IMR-90 (cell line): ENCODE measurements around the gene SNX5. TPM values are rescaled to one million over a fixed set of nuclear protein-coding genes. Genes with fewer than 3 reads are reported as not detected.
A peak's percentile ranks its signal among the peaks of the same experiment; 100 is the strongest.

Experiments used
- ATAC-seq: fragments of 200-7000 bp; cut with Tn5 transposase; 2 replicates; pipeline ENCODE4 v1.9.1; 2020; ENCODE audit warnings: low read depth, mild to moderate bottlenecking, moderate library complexity
- BruUV-seq: library from RNA; stranded (reverse); fragments of 400-500 nt; replicated peaks from 2 replicates; lab custom pipeline; 2021; lab: Mats Ljungman, UMichigan
- CTCF ChIA-PET: fragments of 300-600 bp; formaldehyde crosslinking; extraction: SDS; loops from one replicate; lab custom pipeline; 2021; ENCODE audit warnings: antibody characterized with exemption; lab: Yijun Ruan, JAX
- POLR2A ChIA-PET: fragments of 300-600 bp; sonication (Branson Sonifier 250); formaldehyde crosslinking; loops from one replicate; lab custom pipeline; 2022; ENCODE audit warnings: antibody characterized with exemption; ENCODE audit not compliant: unreplicated experiment; lab: Charles Lee
- DNase-seq: peaks from one replicate; pipeline ENCODE4 v3.0.0; 2013
- H2AFZ ChIP-seq: replicated peaks from 2 replicates; pipeline ENCODE3; 2013; ENCODE audit warnings: low read length, mild to moderate bottlenecking; ENCODE audit not compliant: poor library complexity
- H2AK5ac ChIP-seq: 2 replicates; pipeline ENCODE4 v1.6.1; 2013; ENCODE audit warnings: low read depth, low read length, inconsistent platforms
- H2AK9ac ChIP-seq: replicated peaks from 2 replicates; pipeline ENCODE3; 2013; ENCODE audit warnings: mild to moderate bottlenecking, low read depth, low read length, moderate library complexity; ENCODE audit not compliant: poor library complexity
- H2BK120ac ChIP-seq: 2 replicates; pipeline ENCODE4 v1.6.1; 2013; ENCODE audit warnings: low read depth, low read length, inconsistent platforms
- H2BK15ac ChIP-seq: 3 replicates; pipeline ENCODE4 v1.6.1; 2013; ENCODE audit warnings: low read depth, low read length, inconsistent platforms
- H2BK20ac ChIP-seq: 2 replicates; pipeline ENCODE4 v1.6.1; 2013; ENCODE audit warnings: low read depth, mild to moderate bottlenecking, inconsistent platforms, low read length, moderate library complexity
- H2BK5ac ChIP-seq: 2 replicates; pipeline ENCODE4 v1.6.1; 2013; ENCODE audit warnings: mild to moderate bottlenecking, low read depth, low read length, inconsistent platforms; ENCODE audit not compliant: poor library complexity, severe bottlenecking
- H3K14ac ChIP-seq: replicated peaks from 2 replicates; pipeline ENCODE4 v1.6.1; 2013; ENCODE audit warnings: low read depth, low read length, inconsistent platforms
- H3K18ac ChIP-seq: 2 replicates; pipeline ENCODE4 v1.6.1; 2013; ENCODE audit warnings: low read depth, low read length, control low read depth
- H3K23ac ChIP-seq: 2 replicates; pipeline ENCODE4 v1.6.1; 2013; ENCODE audit warnings: low read depth, low read length, inconsistent platforms
- H3K27ac ChIP-seq: 2 replicates; pipeline ENCODE4 v1.5.1; 2013; ENCODE audit warnings: mild to moderate bottlenecking, control low read depth, low read length; ENCODE audit not compliant: insufficient read depth
- H3K27me3 ChIP-seq: 2 replicates; pipeline ENCODE4 v1.6.1; 2013; ENCODE audit warnings: low read length; ENCODE audit not compliant: control insufficient read depth, insufficient read depth
- H3K36me3 ChIP-seq: 2 replicates; pipeline ENCODE4 v1.6.1; 2013; ENCODE audit warnings: low read length, mixed read lengths; ENCODE audit not compliant: control insufficient read depth, insufficient read depth
- H3K4ac ChIP-seq: 2 replicates; pipeline ENCODE4 v1.6.1; 2013; ENCODE audit warnings: low read depth, low read length, inconsistent platforms
- H3K4me1 ChIP-seq: 2 replicates; pipeline ENCODE4 v1.6.1; 2013; ENCODE audit warnings: low read length, mixed read lengths; ENCODE audit not compliant: control insufficient read depth, insufficient read depth
- H3K4me2 ChIP-seq: 2 replicates; pipeline ENCODE4 v1.6.1; 2013; ENCODE audit warnings: low read depth, mild to moderate bottlenecking, control low read depth, low read length, moderate library complexity
- H3K4me3 ChIP-seq: 2 replicates; pipeline ENCODE4 v1.5.1; 2013; ENCODE audit warnings: low read depth, mild to moderate bottlenecking, control low read depth, low read length, moderate library complexity; ENCODE audit not compliant: insufficient read depth
- H3K56ac ChIP-seq: 2 replicates; pipeline ENCODE4 v1.6.1; 2013; ENCODE audit warnings: low read length, inconsistent platforms; ENCODE audit not compliant: insufficient read depth; ENCODE audit errors: extremely low read depth
- H3K79me1 ChIP-seq, 2 experiments: 2 replicates each; pipeline ENCODE4 v1.6.1; 2013; ENCODE audit warnings: low read length in 2 of 2, inconsistent platforms in 1 of 2, low read depth in 1 of 2
- H3K9ac ChIP-seq: 2 replicates; pipeline ENCODE4 v1.6.1; 2013; ENCODE audit warnings: low read depth, low read length, control low read depth
- H3K9me1 ChIP-seq: 2 replicates; pipeline ENCODE4 v1.6.1; 2013; ENCODE audit warnings: low read length, inconsistent platforms; ENCODE audit not compliant: insufficient read depth
- H3K9me3 ChIP-seq: 2 replicates; pipeline ENCODE4 v1.6.1; 2013; ENCODE audit warnings: low read length; ENCODE audit not compliant: control insufficient read depth, insufficient read depth
- H4K20me1 ChIP-seq: 2 replicates; pipeline ENCODE4 v1.6.1; 2013; ENCODE audit warnings: low read length, inconsistent platforms; ENCODE audit not compliant: insufficient read depth
- H4K5ac ChIP-seq: 2 replicates; pipeline ENCODE4 v1.6.1; 2013; ENCODE audit warnings: mild to moderate bottlenecking, low read depth, low read length, control low read depth
- H4K8ac ChIP-seq, 2 experiments: 2 replicates each; pipeline ENCODE4 v1.6.1; 2013; ENCODE audit warnings: low read depth in 2 of 2, low read length in 2 of 2, control low read depth in 1 of 2, inconsistent platforms in 1 of 2
- H4K91ac ChIP-seq: 2 replicates; pipeline ENCODE4 v1.6.1; 2013; ENCODE audit warnings: low read depth, low read length, inconsistent platforms; ENCODE audit not compliant: insufficient read depth
- FOS ChIP-seq: fragments of 150-350 bp; IDR thresholded peaks from 2 replicates; pipeline ENCODE4 v1.6.1; 2016; ENCODE audit warnings: low read depth, low read length
- NFE2L2 ChIP-seq: fragments of 150-350 bp; IDR thresholded peaks from 2 replicates; pipeline ENCODE4 v1.6.1; 2016; ENCODE audit warnings: low read depth, mild to moderate bottlenecking, low read length
- POLR2A ChIP-seq: IDR thresholded peaks from 2 replicates; pipeline ENCODE4 v1.6.1; 2012; ENCODE audit warnings: mild to moderate bottlenecking, low read depth, low read length
- SMC3 ChIP-seq: fragments of 150-350 bp; IDR thresholded peaks from 2 replicates; pipeline ENCODE4 v1.6.1; 2016; ENCODE audit warnings: low read depth, mild to moderate bottlenecking, antibody characterized with exemption, low read length, moderate library complexity
- WGBS, 2 experiments: methylation state at CpG; one replicate each; pipeline versions ENCODE4 v1.1.5 to v1.1.7; 2013; ENCODE audit warnings: missing lambda C conversion rate in 2 of 2; ENCODE audit not compliant: insufficient read length in 1 of 2; ENCODE audit errors: extremely low coverage in 2 of 2; 5-methylcytosine and 5-hydroxymethylcytosine counted together
- dilution Hi-C: fragments of 300-500 bp; cut with HindIII; formaldehyde crosslinking; loops from one replicate; pipeline ENCODE4 v1.14.3; 2018; ENCODE audit warnings: low sequenced_read_pairs; ENCODE audit not compliant: unreplicated experiment
- in situ Hi-C: fragments of 300-500 bp; cut with MboI; formaldehyde crosslinking; loops from 3 replicates; pipeline ENCODE4 v1.14.3; 2019; ENCODE audit warnings: low sequenced_read_pairs, inconsistent platforms, mixed read lengths
- intact Hi-C: fragments of 100-400 bp; cut with micrococcal nuclease; formaldehyde crosslinking; loops from 2 replicates; pipeline ENCODE4 v1.10.0; 2022
- polyA plus RNA-seq, 3 experiments: library from polyadenylated mRNA; depleted of rRNA; stranded (reverse); fragments of >200 nt; gene quantifications; 2 replicates each; pipeline ENCODE4 v1.2.3, GENCODE V29; 2012; ENCODE audit warnings: low replicate concordance in 1 of 3
- total RNA-seq: library from RNA; depleted of rRNA; stranded (reverse); fragments of >200 nt; gene quantifications from 2 replicates; pipeline ENCODE4 v1.2.3, GENCODE V29; 2012
- TF ChIP-seq, protein P1 (sequence below): fragments of 150-350 bp; IDR thresholded peaks from 2 replicates; pipeline ENCODE4 v1.6.1; 2017; ENCODE audit warnings: mild to moderate bottlenecking, antibody characterized with exemption, low read length, low read depth

SNX5 gene
- total and polyA plus RNA-seq, 2 of the 4 experiments (the other 2 are of a cell fraction): 65.4 to 92.8 TPM

DNA sequence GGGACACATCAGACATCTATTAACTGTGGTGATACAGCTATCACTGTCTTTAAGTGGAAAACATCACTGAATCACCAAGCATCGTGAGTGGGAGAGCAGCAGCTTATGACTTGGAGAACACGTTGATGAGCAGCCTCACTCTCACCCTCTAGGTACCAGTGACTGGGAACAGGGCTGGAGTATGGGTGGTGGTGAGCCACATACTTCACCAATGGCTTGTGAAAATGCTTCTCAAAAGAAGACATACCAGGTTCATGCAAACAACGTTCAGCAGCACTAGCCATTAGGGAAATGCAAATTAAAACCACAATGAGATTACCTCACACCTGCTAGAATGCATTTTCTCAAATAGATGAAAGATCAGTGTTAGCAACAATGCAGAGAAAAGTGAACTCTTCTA, 25.3 kb downstream of the SNX5 start:
- DNase-seq (no peak), ATAC-seq (no peak)
- no peak overlapping the region for H3K4ac ChIP-seq
- POLR2A ChIA-PET: no interaction called here
- no peak overlapping the region for H2BK15ac ChIP-seq
- no peak overlapping the region for H3K4me2 ChIP-seq
- no TSS peak for BruUV-seq
- no peak overlapping the region for H4K8ac ChIP-seq
- no peak overlapping the region for H4K91ac ChIP-seq
- no peak overlapping the region for H2AK9ac ChIP-seq
- no peak overlapping the region for H3K56ac ChIP-seq
- no peak overlapping the region for H2BK20ac ChIP-seq
- no peak overlapping the region for H3K18ac ChIP-seq
- no peaks in the 10 kb centered on the region for H3K9me3 ChIP-seq
- H3K36me3 ChIP-seq: peaks cover 47% of the 10 kb centered on the region
- H2BK5ac ChIP-seq: no peak overlapping the region
- H3K14ac ChIP-seq: no peak overlapping the region
- peaks cover 6% of the 10 kb centered on the region; the same call in 1 of the 2 replicates for H3K4me1 ChIP-seq
- dilution Hi-C loops (no loop called here), intact Hi-C loops (no loop called here), in situ Hi-C loops (no loop called here)
- no CpG with 5 or more reads among the region's 3 CpGs for WGBS, 2 experiments
- CTCF ChIA-PET: no interaction called here
- H3K27ac ChIP-seq: no peak overlapping the region
- no peak overlapping the region for H4K5ac ChIP-seq
- H3K9me1 ChIP-seq: peaks cover 7% of the 10 kb centered on the region
- no peak overlapping the region for H3K9ac ChIP-seq
- H3K4me3 ChIP-seq: no peak overlapping the region
- H3K27me3 ChIP-seq: no peaks in the 10 kb centered on the region
- no peak for TF ChIP-seq FOS
- TF ChIP-seq, protein P1, sequence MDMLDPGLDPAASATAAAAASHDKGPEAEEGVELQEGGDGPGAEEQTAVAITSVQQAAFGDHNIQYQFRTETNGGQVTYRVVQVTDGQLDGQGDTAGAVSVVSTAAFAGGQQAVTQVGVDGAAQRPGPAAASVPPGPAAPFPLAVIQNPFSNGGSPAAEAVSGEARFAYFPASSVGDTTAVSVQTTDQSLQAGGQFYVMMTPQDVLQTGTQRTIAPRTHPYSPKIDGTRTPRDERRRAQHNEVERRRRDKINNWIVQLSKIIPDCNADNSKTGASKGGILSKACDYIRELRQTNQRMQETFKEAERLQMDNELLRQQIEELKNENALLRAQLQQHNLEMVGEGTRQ: no peak
- no peak for TF ChIP-seq POLR2A
- no peak for TF ChIP-seq NFE2L2
- TF ChIP-seq SMC3: no peak
- peak overlapping the region; percentile 14 for H3K23ac ChIP-seq
- no peak overlapping the region for H2BK120ac ChIP-seq
- no peak overlapping the region for H2AK5ac ChIP-seq
- H4K20me1 ChIP-seq: peaks cover 28% of the 10 kb centered on the region
- no peak overlapping the region for H2AFZ ChIP-seq
- peaks cover 29 to 47% of the 10 kb centered on the region in 2 experiments for H3K79me1 ChIP-seq
